ENCODE data around the gene ILK.

The ILK gene

DNA sequence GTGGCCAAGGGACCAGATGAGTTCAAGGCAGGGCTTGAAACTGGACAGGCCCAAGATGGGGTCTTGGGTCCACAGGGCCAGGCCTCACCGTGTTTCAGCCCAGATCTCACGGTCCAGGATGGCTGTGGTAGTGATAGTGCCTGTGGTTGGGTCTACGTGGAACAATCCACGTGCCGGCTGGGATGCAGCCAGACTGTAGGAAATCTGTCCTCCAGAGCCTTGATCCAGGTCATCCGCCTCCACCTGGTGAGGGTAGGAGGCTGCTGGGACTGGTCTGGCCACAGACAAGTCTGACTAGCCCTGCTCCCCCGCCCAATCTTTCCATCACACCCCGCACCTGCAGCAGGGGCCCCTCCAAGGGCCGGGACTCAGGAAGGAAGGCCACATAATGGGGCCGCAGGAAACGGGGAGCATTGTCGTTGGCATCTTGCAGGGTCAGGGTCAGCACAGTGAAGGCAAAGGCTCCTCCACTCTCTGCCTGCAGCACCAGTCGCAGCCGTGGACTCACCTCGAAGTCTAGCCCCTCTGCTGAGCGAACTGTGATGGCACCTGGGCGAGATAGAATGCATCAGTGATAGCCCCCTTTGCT is 22.4 kb downstream of the ILK start:
- H3K27me3 Mint-ChIP-seq: no peaks in the 10 kb centered on the region
- H3K4me3 Mint-ChIP-seq: no peak overlapping the region
- no peaks in the 10 kb centered on the region for H3K36me3 Mint-ChIP-seq
- no peak for DNase-seq
- H3K9me3 Mint-ChIP-seq: no peaks in the 10 kb centered on the region
- H3K4me1 Mint-ChIP-seq: peaks cover 24% of the 10 kb centered on the region
- no peak overlapping the region for H3K27ac Mint-ChIP-seq
- CTCF ChIA-PET: no interaction called here

DNA sequence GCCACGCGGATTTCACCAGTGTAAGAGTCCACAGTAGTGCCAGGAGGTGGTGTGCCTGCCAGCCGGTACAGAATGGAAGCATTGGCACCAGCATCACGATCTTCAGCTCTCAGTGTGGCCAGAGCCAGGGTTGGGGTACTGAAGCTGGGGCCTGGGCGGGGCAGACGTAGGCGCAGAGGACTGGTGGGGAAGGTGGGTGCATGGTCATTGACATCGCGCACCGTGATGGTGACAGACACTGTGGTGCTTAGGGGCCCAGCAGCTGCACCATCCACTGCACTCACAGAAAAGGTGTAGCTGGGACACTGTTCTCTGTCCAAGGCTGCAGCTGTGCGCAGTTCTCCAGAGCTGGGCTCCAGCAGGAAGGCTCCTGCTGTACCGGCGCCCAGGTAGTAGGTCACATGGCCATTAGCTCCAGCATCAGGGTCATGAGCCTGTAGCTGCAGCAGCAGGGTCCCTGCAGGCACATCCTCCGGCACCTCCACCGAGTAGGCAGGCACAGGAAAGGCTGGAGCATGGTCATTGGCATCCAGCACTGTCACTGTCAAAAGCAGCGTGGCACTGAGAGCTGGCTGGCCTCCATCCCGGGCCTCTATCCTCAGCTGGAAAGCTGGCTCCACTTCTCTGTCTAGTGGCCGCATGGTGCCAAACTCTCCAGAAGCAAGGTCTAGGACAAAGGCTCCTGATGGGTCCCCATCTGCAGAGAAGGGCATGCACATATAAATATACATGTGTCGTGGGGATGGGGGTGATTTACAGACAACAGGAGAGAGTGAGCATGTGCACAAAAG is 23.6 kb downstream of the ILK start:
- Mint-ChIP-seq H3K9me3 (no peaks in the 10 kb centered on the region), H3K4me3 (peak overlapping the region; percentile 4), H3K4me1 (peaks cover 24% of the 10 kb centered on the region), H3K27ac (peak overlapping the region; percentile 76), H3K36me3 (no peaks in the 10 kb centered on the region), H3K27me3 (no peaks in the 10 kb centered on the region)
- CTCF ChIA-PET: interaction anchor here (0.7 to 1.5 kb wide), 5 partner anchors 8 to 248 kb away, joined by 3 to 6 read pairs (median 3); partner anchors contain the start of genes ILK, RRP8 and TPP1
- DNase-seq: no peak

DNA sequence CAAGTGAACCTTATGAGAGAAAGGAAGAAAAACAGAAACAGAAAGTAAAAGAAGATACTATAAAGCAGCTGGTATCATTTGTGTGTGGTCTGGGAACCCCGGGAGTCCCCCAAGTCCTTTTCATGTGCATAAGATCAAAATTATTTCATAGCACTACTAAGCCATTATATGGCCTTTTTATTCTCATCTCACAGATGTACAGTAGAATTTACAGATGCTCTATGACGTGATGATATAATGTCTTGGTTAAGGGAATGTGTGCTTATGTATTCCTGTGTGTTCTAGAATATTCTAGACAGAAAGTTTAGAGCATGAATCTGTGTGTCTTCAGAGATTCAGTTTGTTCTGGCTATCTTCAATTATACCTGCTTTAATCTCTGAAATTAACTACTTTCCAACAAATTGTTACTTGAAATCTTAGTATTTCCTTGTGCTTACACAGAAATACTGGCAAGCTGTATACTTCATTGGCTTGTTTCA is 24.2 kb downstream of the ILK start:
- Mint-ChIP-seq H3K36me3 (no peaks in the 10 kb centered on the region), H3K4me1 (peaks cover 24% of the 10 kb centered on the region), H3K9me3 (no peaks in the 10 kb centered on the region), H3K4me3 (peak overlapping the region; percentile 4), H3K27ac (peak overlapping the region; percentile 76), H3K27me3 (no peaks in the 10 kb centered on the region)
- peak; percentile 63 for DNase-seq
- CTCF ChIA-PET: interaction anchor here (0.7 to 1.5 kb wide), 5 partner anchors 9 to 249 kb away, joined by 3 to 6 read pairs (median 3); partner anchors contain the start of genes ILK, RRP8 and TPP1

DNA sequence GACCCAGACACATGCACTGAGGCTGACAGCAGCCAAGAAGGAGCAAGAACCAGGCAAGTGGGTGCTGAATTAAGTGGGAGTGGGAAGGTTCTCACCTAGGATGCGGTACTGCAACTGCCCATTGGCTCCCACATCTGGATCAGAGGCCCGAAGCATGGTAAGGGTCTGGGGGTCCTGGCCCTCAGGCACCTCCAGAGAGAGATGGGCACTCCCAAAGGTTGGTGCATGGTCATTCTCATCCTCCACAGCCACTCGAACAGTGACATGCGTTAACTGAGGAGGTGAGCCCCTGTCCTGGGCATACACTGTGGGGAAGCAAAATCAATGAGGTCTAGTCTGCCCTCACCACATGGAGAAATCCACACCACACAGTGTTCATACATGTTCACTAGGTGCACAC is 25.0 kb downstream of the ILK start:
- Mint-ChIP-seq H3K36me3 (no peaks in the 10 kb centered on the region), H3K27ac (no peak overlapping the region), H3K4me3 (no peak overlapping the region), H3K9me3 (no peaks in the 10 kb centered on the region), H3K27me3 (no peaks in the 10 kb centered on the region), H3K4me1 (peaks cover 24% of the 10 kb centered on the region)
- CTCF ChIA-PET: interaction anchor here (1.5 kb wide), 1 partner anchor 9 kb away, joined by 6 read pairs; the partner anchor contains the start of gene TPP1
- DNase-seq: no peak

DNA sequence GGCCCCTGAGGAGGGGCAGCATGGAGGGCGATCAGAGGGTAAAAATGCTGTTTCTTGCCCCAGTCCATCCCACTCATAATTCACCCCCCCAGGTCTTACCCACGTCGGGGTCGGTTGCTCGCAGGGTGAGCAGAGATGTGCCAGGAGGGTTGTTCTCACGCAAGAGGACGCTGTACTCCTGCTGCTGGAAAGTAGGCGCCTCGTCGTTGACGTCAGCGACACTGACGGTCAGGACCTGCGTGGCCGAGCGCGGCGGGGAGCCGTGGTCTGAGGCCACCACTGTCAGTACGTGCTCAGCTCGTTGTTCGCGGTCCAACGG is 26.0 kb downstream of the ILK start:
- CTCF ChIA-PET: interaction anchor here (0.6 kb wide), 1 partner anchor 119 kb away, joined by 3 read pairs; no protein-coding TSS in a partner anchor
- Mint-ChIP-seq H3K4me1 (peaks cover 24% of the 10 kb centered on the region), H3K27ac (no peak overlapping the region)

DNA sequence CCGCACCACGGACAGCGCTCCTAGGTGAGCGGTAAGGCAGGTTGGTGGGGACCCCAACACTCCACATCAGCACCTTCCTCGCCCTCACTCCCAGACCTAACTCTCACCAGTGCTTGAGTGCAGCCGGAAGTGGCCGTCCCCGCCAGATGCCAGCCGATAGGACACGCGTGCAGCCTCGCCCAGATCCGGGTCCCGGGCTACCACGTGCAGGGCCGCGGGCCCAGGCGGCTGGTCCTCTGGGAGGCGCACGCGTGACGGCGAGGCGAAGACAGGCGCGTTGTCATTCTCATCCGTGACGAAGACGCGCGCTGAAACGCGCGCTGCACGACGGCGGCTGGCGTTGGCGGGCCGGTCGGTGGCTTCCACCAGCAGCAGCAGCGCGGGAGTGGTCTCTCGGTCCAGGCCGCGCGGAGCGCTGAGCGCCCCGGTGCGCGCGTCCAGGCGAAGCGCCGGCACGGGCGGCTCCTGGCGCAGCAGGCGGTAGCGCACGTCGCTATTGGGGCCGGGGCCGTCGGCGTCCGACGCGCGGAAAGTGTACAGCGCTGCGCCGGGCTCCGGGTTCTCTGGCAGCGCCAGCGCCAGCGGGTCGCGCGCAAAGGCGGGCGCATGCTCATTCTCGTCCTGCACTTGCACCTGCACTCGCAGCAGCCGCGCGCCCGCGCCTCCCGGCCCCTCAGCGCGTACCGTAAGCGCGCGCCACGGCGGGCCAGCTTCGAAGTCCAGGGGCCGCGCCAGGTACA is 26.5 kb downstream of the ILK start:
- DNase-seq: no peak
- no peaks in the 10 kb centered on the region for H3K36me3 Mint-ChIP-seq
- H3K4me3 Mint-ChIP-seq: no peak overlapping the region
- no peaks in the 10 kb centered on the region for H3K9me3 Mint-ChIP-seq
- no peaks in the 10 kb centered on the region for H3K27me3 Mint-ChIP-seq
- CTCF ChIA-PET: no interaction called here
- peaks cover 24% of the 10 kb centered on the region for H3K4me1 Mint-ChIP-seq
- H3K27ac Mint-ChIP-seq: no peak overlapping the region

More for the DNA sequence above, 26.0 kb downstream of the ILK start:
- no peak for DNase-seq
- Mint-ChIP-seq H3K27me3 (no peaks in the 10 kb centered on the region), H3K4me3 (no peak overlapping the region), H3K9me3 (no peaks in the 10 kb centered on the region), H3K36me3 (no peaks in the 10 kb centered on the region)

DNA sequence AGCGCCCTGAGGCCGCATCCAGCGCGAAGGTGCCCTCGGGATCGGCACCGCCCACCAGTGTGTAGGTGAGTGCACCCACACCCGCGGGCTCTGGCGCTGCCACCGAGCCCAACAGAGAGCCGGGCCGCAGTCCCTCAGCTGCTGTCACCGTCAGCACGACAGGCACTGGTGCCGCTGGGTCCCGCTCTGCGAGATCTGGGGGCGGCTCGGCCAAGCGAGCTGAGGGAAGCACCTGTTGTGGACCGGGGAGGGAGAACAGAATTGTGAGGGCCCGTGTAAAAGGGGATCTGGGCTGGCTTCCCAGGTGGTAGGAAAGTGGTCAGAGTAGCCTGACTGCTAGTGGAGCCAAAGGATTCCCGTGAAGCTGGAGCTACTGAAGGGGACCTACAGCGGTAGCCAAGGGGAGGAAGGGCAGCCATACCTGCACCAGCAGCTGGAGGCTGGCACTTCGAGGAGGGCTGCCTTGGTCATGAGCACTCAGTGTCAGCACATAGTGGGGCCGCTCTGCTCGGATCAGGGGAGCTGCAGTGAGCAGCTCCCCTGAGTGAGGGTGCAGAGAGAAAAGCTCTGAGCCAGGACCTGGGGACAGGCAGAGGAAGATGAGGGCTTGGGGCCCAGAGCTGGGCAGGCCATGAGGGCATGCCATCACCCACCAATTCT is 27.2 kb downstream of the ILK start:
- Mint-ChIP-seq H3K4me3 (no peak overlapping the region), H3K27ac (no peak overlapping the region), H3K36me3 (no peaks in the 10 kb centered on the region), H3K9me3 (no peaks in the 10 kb centered on the region), H3K27me3 (no peaks in the 10 kb centered on the region), H3K4me1 (peaks cover 24% of the 10 kb centered on the region)
- no peak for DNase-seq
- CTCF ChIA-PET: interaction anchor here (0.8 kb wide), 1 partner anchor 26 kb away, joined by 3 read pairs; no protein-coding TSS in a partner anchor

DNA sequence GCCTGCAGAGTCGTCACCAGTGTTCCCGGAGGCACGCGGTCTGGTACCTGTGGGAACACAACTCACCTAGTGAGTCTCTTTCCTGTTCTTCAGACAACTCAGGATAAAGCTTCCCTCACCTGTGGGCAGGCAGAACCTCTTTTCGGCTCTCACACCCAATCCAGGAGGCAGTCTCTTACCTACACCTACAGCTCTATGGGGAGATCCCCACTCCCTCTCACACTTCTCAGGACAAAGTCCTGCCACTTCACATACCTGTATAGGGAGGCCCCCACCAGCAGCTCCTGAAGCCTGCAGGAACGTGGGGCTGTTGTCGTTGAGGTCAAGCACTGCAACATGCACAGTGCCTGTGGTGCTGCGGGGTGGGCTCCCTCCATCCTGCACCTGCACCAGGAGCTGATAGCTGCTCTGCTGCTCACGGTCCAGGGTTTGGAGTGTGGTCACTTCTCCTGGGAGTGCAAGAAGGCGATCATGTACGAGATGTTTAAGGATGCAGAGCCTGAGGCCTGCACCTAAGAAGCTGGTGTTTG is 27.9 kb downstream of the ILK start:
- CTCF ChIA-PET: interaction anchor here (0.8 to 1.7 kb wide), 2 partner anchors 19 to 27 kb away, joined by 3 to 5 read pairs; partner anchors contain the start of gene TAF10
- Mint-ChIP-seq H3K4me1 (peaks cover 22% of the 10 kb centered on the region), H3K9me3 (no peaks in the 10 kb centered on the region), H3K36me3 (no peaks in the 10 kb centered on the region), H3K27ac (no peak overlapping the region), H3K4me3 (no peak overlapping the region), H3K27me3 (no peaks in the 10 kb centered on the region)
- DNase-seq: no peak

DNA sequence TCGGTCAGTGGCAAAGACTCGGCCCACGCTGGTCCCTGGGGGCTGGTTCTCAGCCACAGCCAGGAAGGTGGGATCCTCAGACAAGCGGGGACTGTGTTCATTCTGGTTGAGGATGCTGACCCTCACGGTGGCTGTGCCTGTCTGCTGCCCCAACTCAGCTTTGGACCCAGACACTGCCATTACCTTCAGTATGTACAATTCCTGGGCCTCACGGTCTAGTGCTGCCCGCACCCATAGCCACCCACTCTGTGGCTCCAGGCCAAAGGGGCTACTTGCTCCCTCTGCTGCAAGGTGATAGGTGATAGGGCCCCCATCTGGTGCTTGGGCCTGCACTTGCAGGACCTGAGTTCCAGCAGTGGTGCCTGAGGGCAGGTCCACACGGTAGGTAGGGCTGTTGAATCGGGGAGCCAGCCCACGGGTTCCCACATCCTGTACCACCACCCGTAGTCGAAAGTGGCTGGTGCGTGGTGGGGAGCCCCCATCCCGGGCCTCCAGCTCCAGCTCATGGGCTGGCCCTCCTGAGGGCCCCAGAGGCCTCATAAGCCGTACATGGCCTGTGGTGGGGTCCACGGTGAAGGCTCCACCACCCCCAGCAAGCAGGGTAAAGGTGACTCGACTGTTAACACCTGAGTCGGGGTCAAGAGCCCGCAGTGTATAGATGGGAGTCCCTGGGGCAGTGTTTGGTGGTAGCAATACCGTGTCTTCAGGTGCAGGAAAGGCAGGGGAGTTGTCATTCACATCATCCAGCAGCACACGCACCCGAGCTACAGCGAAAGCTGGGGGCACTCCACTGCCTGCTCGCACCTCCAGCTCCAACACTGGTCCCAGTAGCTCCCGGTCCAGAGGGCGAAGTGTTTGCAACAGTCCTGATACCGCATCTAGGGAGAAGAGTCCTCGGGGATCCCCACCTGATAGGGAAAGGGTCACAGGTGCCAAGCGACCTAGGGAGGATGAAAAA is 28.8 kb downstream of the ILK start:
- DNase-seq: no peak
- Mint-ChIP-seq H3K4me3 (no peak overlapping the region), H3K27ac (no peak overlapping the region), H3K27me3 (no peaks in the 10 kb centered on the region), H3K4me1 (peaks cover 12% of the 10 kb centered on the region), H3K36me3 (no peaks in the 10 kb centered on the region), H3K9me3 (no peaks in the 10 kb centered on the region)
- CTCF ChIA-PET: interaction anchor here (1.7 kb wide), 1 partner anchor 20 kb away, joined by 5 read pairs; the partner anchor contains the start of gene TAF10

DNA sequence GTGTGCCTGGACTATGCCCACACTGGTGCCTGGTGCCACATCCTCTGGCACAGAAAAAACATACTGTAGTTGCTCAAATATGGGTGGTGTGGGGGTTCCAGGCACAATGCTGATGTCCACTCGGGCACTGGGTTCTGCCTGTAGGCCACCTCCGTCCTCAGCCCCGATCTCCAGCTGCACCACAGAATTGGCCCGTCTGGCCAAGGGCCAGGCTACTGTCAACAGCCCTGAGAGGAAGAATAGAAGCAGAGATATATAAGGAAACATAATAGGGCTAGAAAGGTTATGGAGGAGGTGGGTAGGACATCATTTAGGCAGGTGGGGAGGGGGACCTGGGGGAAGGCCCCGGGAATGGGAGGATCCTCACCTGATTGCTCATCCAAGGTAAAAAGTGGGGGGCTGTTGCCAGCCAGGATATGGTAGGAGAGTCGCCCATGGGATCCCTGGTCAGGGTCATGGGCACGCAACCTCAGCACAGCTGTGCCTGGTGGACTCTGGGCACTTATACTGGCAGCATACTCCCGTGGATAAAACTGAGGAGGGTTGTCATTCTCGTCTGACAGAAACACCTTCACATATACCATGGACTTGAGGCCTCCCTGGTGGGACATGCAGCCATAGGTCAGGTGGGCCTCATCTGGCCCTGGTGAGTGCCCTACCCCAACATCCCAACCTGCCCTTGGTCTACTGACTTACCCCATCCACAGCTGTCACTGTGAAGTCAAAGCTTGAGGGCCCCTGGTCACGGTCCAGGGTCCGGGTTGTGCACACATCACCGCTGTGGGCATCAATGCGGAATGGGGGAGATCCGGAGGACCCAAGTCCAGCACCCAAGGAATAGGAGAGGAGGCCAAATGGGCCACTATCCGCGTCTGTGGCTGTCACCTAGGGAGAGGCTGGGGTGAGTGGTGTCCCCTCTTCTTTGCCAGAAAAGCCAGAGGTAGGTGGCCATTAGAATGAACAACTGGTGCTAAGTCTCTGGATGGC is 30.1 kb downstream of the ILK start:
- CTCF ChIA-PET: no interaction called here
- Mint-ChIP-seq H3K4me3 (no peak overlapping the region), H3K36me3 (no peaks in the 10 kb centered on the region), H3K27me3 (no peaks in the 10 kb centered on the region), H3K4me1 (peaks cover under 1% of the 10 kb centered on the region), H3K9me3 (no peaks in the 10 kb centered on the region), H3K27ac (no peak overlapping the region)
- DNase-seq: peak; percentile 9

DNA sequence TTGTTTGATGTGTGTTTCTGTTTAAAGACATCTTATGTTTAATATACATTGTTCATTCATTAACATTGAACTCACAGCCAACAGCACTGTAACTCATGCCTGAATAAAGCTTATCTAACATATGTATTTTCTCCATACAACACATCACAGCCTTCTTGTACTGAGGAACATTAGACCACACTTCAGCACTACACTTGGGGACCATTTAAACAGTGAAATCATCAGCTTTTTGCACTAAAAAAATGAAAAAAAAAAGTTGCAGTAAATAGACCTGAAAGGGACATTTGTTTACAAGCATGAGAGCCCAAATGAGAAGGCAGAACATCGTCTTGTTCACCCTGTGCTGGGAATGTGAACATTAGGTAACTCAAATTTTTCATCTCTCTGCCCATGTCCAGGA is 31.0 kb downstream of the ILK start:
- H3K27me3 Mint-ChIP-seq: no peaks in the 10 kb centered on the region
- H3K4me3 Mint-ChIP-seq: no peak overlapping the region
- CTCF ChIA-PET: no interaction called here
- DNase-seq: no peak
- peaks cover 4% of the 10 kb centered on the region for H3K4me1 Mint-ChIP-seq
- no peak overlapping the region for H3K27ac Mint-ChIP-seq
- no peaks in the 10 kb centered on the region for H3K36me3 Mint-ChIP-seq
- H3K9me3 Mint-ChIP-seq: no peaks in the 10 kb centered on the region

Data from activated naive CD4-positive, alpha-beta T cell treated with anti-CD3 and anti-CD28 coated beads, Interleukin-2, amount 10 ng/mL, durations not matched to agents 7 days and 5 days (primary cell).